Ascending aorta (tissue), 2 donors: Measurements from ENCODE around the gene SLC16A5. TPM values are rescaled to one million over a fixed set of nuclear protein-coding genes. Genes with fewer than 3 reads are reported as not detected.

ENCODE experiments used
- DNase-seq, 2 donors: peaks; one replicate each; pipeline ENCODE4 v3.0.0-alpha.2; 2019; ENCODE audit warnings: low spot score in 2 of 2
- H3K27ac ChIP-seq, 2 donors: fragments of 200-600 bp; sonication (generic); one replicate each; pipeline ENCODE4 v1.5.1; 2016 to 2017; ENCODE audit warnings: mild to moderate bottlenecking in 1 of 2
- H3K27me3 ChIP-seq: fragments of 200-600 bp; sonication (generic); one replicate; pipeline ENCODE4 v1.5.1; 2017
- H3K36me3 ChIP-seq, 2 donors: fragments of 200-600 bp; sonication (generic); one replicate each; pipeline ENCODE4 v1.5.1; 2016
- H3K4me1 ChIP-seq, 2 donors: fragments of 200-600 bp; sonication (generic); one replicate each; pipeline ENCODE4 v1.5.1; 2016 to 2017; ENCODE audit warnings: mild to moderate bottlenecking in 1 of 2
- H3K4me3 ChIP-seq, 2 donors: fragments of 200-600 bp; sonication (generic); one replicate each; pipeline ENCODE4 v1.5.1; 2016 to 2017; ENCODE audit warnings: mild to moderate bottlenecking in 1 of 2
- H3K9me3 ChIP-seq, 2 donors: fragments of 200-600 bp; sonication (generic); one replicate each; pipeline ENCODE4 v1.5.1; 2016
- intact Hi-C: fragments of 100-400 bp; cut with DNase I; formaldehyde crosslinking; loops from one replicate; pipeline ENCODE4 v1.15.1; 2023
- total RNA-seq: library from RNA; depleted of rRNA; stranded (reverse); fragments of >200 nt; gene quantifications from one replicate; pipeline ENCODE4 v1.1.0, GENCODE V29; 2016
- TF ChIP-seq, protein P1 (sequence below), 3 experiments: fragments of 200-600 bp in 2 of 3; fragments of 450-650 bp in 1 of 3; sonication (generic) in 2 of 3; IDR thresholded peaks; one replicate each; pipeline ENCODE4 v1.5.1; 2016 to 2019; ENCODE audit warnings: antibody characterized with exemption in 3 of 3, mild to moderate bottlenecking in 1 of 3, moderate library complexity in 1 of 3

The SLC16A5 gene
- total RNA-seq, 1 donor from 2014 or later: 101 TPM

DNA sequence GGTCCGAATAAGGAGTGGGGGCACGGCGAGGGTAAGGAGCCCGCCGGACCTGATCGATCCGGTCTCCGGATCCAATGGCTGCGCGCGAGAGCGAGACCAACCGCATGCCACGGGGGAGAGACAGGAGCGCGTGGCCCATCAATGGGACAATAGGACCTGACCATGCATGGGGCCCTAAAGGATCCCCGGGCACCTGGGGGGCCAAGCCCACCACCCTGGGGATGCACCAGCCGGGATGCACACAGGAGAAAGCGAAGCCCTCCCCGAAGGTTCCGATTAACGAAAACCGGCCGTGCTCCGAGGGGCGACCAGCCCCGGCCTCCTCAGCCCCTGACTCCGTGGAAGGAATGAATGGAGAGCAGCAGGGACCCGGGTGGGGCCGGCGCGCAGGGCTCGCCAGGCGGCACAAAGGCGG is 66.0 kb downstream of the SLC16A5 start:
- no peaks in the 10 kb centered on the region for H3K36me3 ChIP-seq
- H3K9me3 ChIP-seq: no peaks in the 10 kb centered on the region
- intact Hi-C loops: loop anchor here (1.0 to 2.0 kb wide), 2 partner anchors 23 to 29 kb away; partner anchors contain the start of genes NT5C and SUMO2
- no peaks in the 10 kb centered on the region for H3K27me3 ChIP-seq
- peaks cover 6% of the 10 kb centered on the region in 2 donors for H3K4me1 ChIP-seq
- DNase-seq: no peak
- TF ChIP-seq, protein P1, sequence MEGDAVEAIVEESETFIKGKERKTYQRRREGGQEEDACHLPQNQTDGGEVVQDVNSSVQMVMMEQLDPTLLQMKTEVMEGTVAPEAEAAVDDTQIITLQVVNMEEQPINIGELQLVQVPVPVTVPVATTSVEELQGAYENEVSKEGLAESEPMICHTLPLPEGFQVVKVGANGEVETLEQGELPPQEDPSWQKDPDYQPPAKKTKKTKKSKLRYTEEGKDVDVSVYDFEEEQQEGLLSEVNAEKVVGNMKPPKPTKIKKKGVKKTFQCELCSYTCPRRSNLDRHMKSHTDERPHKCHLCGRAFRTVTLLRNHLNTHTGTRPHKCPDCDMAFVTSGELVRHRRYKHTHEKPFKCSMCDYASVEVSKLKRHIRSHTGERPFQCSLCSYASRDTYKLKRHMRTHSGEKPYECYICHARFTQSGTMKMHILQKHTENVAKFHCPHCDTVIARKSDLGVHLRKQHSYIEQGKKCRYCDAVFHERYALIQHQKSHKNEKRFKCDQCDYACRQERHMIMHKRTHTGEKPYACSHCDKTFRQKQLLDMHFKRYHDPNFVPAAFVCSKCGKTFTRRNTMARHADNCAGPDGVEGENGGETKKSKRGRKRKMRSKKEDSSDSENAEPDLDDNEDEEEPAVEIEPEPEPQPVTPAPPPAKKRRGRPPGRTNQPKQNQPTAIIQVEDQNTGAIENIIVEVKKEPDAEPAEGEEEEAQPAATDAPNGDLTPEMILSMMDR (IDR thresholded peaks at IDR 0.05): no peak
- H3K4me3 ChIP-seq: peak overlapping the region; percentile 94 to 98
- H3K27ac ChIP-seq: peak overlapping the region in 1 of 2 donors; percentile 69

DNA sequence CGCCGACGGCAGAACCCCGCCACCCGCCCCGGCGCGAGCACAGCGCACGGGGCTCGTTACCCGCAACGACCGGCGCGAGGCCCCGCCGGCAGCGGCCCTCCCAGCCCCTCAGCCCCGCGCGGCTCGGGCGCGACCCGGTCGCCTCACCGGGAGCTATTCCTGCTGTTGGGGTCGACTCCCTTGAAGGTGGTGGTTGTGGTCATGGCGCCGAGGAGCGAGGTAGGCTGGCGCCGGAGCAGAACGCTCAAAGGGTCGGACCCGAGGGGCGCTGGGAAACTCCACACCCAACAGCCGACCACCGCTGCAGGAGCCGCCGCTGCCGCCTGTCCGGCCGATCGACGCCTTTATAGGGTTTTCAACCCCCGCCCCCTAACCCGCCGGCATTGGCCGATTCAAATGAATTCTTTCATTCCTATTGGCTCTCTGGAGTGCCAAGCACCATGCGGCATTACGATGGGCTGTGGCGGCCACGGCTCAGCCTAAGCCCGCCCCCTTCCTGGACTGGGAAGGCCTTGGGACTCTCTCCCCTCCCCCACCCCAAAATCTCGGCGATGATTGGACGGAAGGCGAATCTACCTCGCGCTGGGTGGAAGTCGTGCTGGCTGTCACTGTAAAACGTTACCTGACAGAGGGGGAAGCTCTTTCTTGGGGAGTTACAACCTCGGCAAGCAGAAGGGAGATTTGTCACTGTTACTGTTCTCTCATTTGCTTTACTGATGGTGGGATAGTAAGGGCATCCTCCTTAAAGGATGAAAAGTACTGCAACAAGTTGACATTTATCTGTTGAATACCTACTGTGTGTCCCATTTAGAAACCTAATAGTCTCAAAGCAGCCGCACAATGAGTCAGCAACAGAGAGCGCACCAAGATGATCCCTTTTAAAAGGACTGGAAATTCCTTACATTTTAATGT is 66.7 kb downstream of the SLC16A5 start, which contains the start of gene JPT1:
JPT1 (minus strand) TSS at position 318 of the 912 bp plus-strand sequence; CDS start at position 203, 115 bp downstream.
- H3K27ac ChIP-seq: peak within 1 kb of the TSS; percentile 51 to 69
- no peaks in the 10 kb centered on the region for H3K9me3 ChIP-seq
- H3K36me3 ChIP-seq: no peaks in the 10 kb centered on the region
- TF ChIP-seq, protein P1 (IDR thresholded peaks at IDR 0.05): peak in 1 of 3 experiments; percentile 14
- DNase-seq: peak; percentile 95 to 99
- H3K27me3 ChIP-seq: no peaks in the 10 kb centered on the region
- H3K4me1 ChIP-seq: peaks cover 6% of the 10 kb centered on the region in 2 donors
- intact Hi-C loops: loop anchor here (1.0 to 2.0 kb wide), 2 partner anchors 24 to 28 kb away; partner anchors contain the start of genes NT5C and SUMO2
- H3K4me3 ChIP-seq: peak within 1 kb of the TSS; percentile 94 to 98

DNA sequence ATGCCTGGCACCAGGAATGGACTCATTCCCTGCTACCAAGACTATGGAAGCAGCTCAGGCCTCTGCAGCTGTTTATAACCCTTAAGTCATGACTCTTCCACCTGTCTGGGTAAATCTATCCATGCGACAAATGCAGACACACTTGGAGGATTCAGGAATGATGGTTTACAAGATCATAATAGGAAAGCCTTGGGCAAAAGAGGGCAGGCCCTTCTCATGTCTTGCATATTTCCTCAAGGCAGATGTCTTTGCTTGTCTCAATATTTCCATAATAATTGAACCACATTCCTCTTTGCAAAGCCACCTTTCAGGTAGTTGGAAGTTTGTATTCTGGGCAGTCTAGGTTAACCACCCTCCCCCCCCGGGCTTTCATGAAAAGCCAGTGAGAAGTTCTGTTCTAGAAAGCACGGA is 67.4 kb downstream of the SLC16A5 start:
- Histone ChIP-seq H3K27ac (no peak overlapping the region), H3K27me3 (no peaks in the 10 kb centered on the region), H3K36me3 (no peaks in the 10 kb centered on the region), H3K4me1 (peaks cover 6% of the 10 kb centered on the region in 2 donors), H3K4me3 (no peak overlapping the region), H3K9me3 (no peaks in the 10 kb centered on the region)
- no peak for DNase-seq
- TF ChIP-seq, protein P1 (IDR thresholded peaks at IDR 0.05): no peak
- intact Hi-C loops: loop anchor here (2.0 kb wide), 1 partner anchor 24 kb away; the partner anchor contains the start of gene NT5C

Other genes starting within 250 kb of the SLC16A5 start
- not detected for gene GRIN2C, start 228.1 kb upstream of the SLC16A5 start, total RNA-seq
- gene FDXR, start 215.0 kb upstream of the SLC16A5 start, total RNA-seq: 93.1 TPM
- not detected for gene FADS6, start 194.3 kb upstream of the SLC16A5 start, total RNA-seq
- not detected for gene USH1G, start 164.7 kb upstream of the SLC16A5 start, total RNA-seq
- not detected for gene OTOP2, start 163.7 kb upstream of the SLC16A5 start, total RNA-seq
- not detected for gene OTOP3, start 152.1 kb upstream of the SLC16A5 start, total RNA-seq
- 103 TPM for gene HID1, start 115.2 kb upstream of the SLC16A5 start, total RNA-seq
- gene CDR2L, start 100.3 kb upstream of the SLC16A5 start, total RNA-seq: 54.7 TPM
- gene MRPL58, start 75.3 kb upstream of the SLC16A5 start, total RNA-seq: 14.5 TPM
- 133 TPM for gene ATP5PD, start 41.0 kb upstream of the SLC16A5 start, total RNA-seq
- 31.4 TPM for gene KCTD2, start 40.7 kb upstream of the SLC16A5 start, total RNA-seq
- gene ARMC7, start 22.0 kb downstream of the SLC16A5 start, total RNA-seq: 1.4 TPM
- gene NT5C, start 43.8 kb downstream of the SLC16A5 start, total RNA-seq: 18.3 TPM
- gene JPT1, start 66.6 kb downstream of the SLC16A5 start, total RNA-seq: 23.0 TPM
- 23.9 TPM for gene SUMO2, start 95.0 kb downstream of the SLC16A5 start, total RNA-seq
- gene NUP85, start 117.7 kb downstream of the SLC16A5 start, total RNA-seq: 38.1 TPM
- 84.6 TPM for gene GGA3, start 173.7 kb downstream of the SLC16A5 start, total RNA-seq
- 24.1 TPM for gene MRPS7, start 173.9 kb downstream of the SLC16A5 start, total RNA-seq
- 32.4 TPM for gene MIF4GD, start 183.3 kb downstream of the SLC16A5 start, total RNA-seq
- 1.3 TPM for gene SLC25A19, start 201.5 kb downstream of the SLC16A5 start, total RNA-seq